Stimulated activated CD4-positive, alpha-beta T cell treated with anti-CD3 and anti-CD28 coated beads, TNF-alpha, amount 100 ng/mL, for 24 hours (primary cell): Measurements from ENCODE around the gene PSME4.
"Not testable (repeated sequence)": the region's sequence is repeated elsewhere in the genome, so short reads cannot be mapped to it uniquely, and the experiment has no call there.

Source experiments
- DNase-seq, 3 experiments: peaks; one replicate each; pipeline ENCODE4 v3.0.0-alpha.2; 2020; ENCODE audit warnings: low read depth in 3 of 3

PSME4 gene

DNA sequence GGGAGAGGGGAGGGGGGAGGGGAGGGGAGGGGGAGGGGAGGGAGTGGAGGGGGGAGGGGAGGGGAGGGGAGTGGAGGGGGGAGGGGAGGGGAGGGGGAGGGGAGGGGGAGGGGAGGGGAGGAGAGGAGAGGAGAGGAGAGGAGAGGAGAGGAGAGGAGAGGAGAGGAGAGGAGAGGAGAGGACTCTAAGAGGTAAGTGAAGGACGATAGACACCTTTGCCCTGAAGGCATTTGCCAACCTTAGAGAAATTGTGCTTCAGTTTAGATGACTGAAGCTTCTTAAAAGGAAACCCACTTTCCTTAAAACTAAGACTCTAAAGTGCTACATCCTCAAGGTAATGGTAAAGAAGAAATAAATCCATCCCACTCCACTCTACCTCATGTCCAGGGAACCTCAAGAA is 130.2 kb downstream of the PSME4 start:
- DNase-seq, result no peak

- not testable (repeated sequence) for DNase-seq
Measured at GRCh38 chr2:53829980-53830290, 140.9 kb downstream of the PSME4 start.

GRCh38 chr2:53829273-53829979 is 141.4 kb downstream of the PSME4 start:
- DNase-seq, result no peak

GRCh38 chr2:53828331-53828730 is 142.5 kb downstream of the PSME4 start:
- DNase-seq, result no peak

GRCh38 chr2:53827398-53828175 is 143.2 kb downstream of the PSME4 start:
- DNase-seq, result no peak

DNA sequence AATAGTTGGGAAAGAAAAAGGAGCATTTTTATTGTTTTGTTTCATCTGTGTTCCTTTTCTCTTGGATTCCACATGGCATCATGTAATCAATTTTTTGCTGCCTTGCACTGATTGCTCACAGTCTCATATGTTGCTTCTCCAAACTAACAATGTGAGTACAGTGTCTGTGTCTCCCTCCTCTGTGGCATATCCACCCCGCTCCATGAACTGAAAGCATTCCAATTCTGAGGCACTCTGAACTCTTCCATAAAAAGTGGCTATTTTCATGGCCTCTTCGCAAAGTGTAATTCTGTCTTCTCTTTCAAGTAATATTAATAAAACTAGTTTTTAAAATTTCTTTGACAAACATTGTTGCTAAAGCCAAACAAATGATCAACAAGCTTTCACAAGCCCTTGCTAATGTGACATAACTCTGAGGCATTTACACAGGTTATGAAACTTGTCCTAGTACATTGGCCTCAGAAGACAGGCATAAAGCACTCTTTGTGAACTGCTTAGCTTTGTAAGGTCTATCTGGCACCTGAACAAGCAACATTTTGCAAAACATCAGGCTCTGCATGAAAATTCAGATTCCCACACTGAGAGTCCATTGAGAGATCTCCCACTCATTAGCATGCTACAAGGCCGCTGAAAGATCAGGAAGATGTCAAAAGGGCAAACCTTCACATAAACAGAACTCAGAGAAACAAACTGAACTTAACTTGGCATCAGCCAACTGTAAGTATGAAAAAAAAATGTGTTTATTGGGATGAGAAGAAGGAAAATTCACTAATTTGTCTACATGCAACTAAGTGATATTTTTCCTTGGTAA is 144.0 kb downstream of the PSME4 start:
- DNase-seq, result no peak

- DNase-seq, result no peak
Measured at GRCh38 chr2:53826030-53826410, 144.8 kb downstream of the PSME4 start.

GRCh38 chr2:53823639-53824038 is 147.2 kb downstream of the PSME4 start:
- peak in 2 of 3 experiments; percentile 2 to 14 for DNase-seq

DNA sequence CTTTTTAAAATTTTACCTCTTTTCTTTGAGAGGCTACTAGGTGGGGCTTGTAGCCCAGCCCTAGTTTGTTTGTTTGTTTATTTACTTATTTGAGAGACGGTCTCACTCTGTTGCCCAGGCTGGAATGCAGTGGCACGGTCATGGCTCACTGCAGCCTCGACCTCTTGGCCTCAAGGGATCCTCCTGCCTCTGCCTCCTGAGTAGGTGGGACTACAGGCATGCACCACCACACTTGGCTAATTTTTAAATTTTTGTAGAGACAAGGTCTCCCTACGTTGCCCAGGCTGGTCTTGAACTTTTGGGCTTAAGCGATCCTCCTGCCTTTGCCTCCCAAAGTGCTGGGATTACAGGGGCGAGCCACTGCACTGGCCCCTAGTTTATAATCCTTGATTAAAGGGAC is 149.0 kb downstream of the PSME4 start:
- DNase-seq, result no peak

- no peak for DNase-seq
Measured at GRCh38 chr2:53820711-53821110, 150.1 kb downstream of the PSME4 start.

DNA sequence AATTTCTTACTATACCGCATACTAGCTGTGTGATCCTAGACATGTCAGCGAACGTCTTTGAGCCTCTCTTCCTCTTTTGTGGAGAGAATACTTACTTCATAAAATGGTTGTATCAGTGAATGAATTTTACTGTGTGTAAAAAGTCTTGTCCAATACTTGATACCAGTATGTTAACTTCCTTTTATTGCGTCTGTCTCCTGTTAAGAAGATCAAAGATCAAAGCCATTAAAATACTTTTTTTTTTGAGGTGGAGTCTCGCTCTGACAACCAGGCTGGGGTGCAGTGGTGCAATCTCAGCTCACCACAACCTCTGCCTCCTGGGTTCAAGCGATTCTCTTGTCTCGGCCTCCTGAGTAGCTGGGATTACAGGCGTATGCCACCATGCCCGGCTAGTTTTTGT is 150.7 kb downstream of the PSME4 start:
- no peak for DNase-seq

DNA sequence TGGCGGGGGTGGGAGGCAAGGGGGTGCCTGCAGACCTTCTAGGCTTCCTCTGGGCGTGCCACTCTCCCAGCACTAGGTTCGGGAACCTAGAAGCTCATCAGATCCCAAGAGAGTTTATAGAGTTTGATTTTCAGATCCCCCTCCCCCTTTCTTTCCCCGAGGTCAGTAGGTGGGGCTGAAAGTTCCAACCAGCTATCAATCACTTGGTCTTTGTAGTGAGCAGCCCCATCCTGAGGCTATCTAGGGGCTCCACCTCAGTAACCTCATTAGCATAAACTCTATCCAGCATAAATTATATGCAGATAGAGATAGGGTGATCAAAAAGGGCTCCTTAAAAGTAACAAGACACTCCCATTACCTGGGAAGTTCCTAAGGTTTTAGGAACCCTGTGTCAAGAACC is 151.2 kb downstream of the PSME4 start:
- no peak for DNase-seq

DNA sequence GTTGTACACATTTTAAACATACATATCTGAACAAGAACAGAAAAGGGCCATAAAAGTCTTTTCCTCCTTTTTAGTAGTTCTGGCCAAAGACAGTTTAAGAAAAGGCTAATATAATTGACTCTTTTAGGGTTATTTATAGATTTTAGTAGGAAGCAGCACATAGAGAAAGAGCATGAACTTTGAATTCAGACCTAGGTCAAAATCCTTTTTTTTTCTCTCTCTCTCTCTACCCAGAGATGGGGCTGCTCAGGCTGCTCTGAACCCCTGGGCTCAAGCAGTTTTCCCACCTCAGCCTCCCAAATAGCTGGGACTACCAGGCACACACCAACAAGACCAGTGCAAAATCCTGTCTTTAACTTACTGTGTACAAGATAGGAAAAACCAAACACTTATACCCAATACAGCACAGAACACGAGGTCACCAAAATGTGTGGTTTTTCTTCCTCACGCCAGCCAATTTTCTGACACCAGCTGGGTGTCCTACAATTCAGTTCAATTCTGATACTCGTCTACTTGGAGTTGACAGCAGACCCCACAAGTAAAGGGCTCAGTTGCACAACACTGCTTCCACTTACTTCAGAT is 151.8 kb downstream of the PSME4 start:
- DNase-seq, result no peak
